Activated CD4-positive, alpha-beta T cell treated with anti-CD3 and anti-CD28 coated beads, Interleukin-2, amount 50 U/mL, for 1 hour (primary cell): ENCODE results near the gene ABCC4.
"Not testable (repeated sequence)": the region's sequence is repeated elsewhere in the genome, so short reads cannot be mapped to it uniquely, and the experiment has no call there.

Experiments used
- DNase-seq: peaks from one replicate; pipeline ENCODE4 v3.0.0-alpha.2; 2020

ABCC4 gene

GRCh38 chr13:95226476-95226875 is 74.8 kb downstream of the ABCC4 start:
- DNase-seq: no peak

GRCh38 chr13:95226050-95226449 is 75.2 kb downstream of the ABCC4 start:
- DNase-seq: no peak

GRCh38 chr13:95224064-95224463 is 77.2 kb downstream of the ABCC4 start:
- DNase-seq: no peak

GRCh38 chr13:95222733-95223018 is 78.6 kb downstream of the ABCC4 start:
- DNase-seq: no peak

GRCh38 chr13:95221971-95222732 is 79.1 kb downstream of the ABCC4 start:
- no peak for DNase-seq

GRCh38 chr13:95220611-95221010 is 80.6 kb downstream of the ABCC4 start:
- DNase-seq: no peak

GRCh38 chr13:95217920-95218830 is 83.1 kb downstream of the ABCC4 start:
- no peak for DNase-seq

GRCh38 chr13:95216182-95216581 is 85.1 kb downstream of the ABCC4 start:
- DNase-seq: no peak

GRCh38 chr13:95212983-95213850 is 88.0 kb downstream of the ABCC4 start:
- DNase-seq: no peak

- DNase-seq: no peak
Measured at GRCh38 chr13:95209109-95209508, 92.1 kb downstream of the ABCC4 start.

- no peak for DNase-seq
Measured at GRCh38 chr13:95207769-95208366, 93.4 kb downstream of the ABCC4 start.

GRCh38 chr13:95206116-95206515 is 95.1 kb downstream of the ABCC4 start:
- DNase-seq: no peak

- DNase-seq: no peak
Measured at GRCh38 chr13:95204231-95204765, 97.0 kb downstream of the ABCC4 start.

GRCh38 chr13:95201814-95202651 is 99.2 kb downstream of the ABCC4 start:
- DNase-seq: no peak

- not testable (repeated sequence) for DNase-seq
Measured at GRCh38 chr13:95200386-95200957, 100.8 kb downstream of the ABCC4 start.

GRCh38 chr13:95199896-95200295 is 101.4 kb downstream of the ABCC4 start:
- no peak for DNase-seq

GRCh38 chr13:95198606-95199005 is 102.6 kb downstream of the ABCC4 start:
- DNase-seq: not testable (repeated sequence)

- DNase-seq: no peak
Measured at GRCh38 chr13:95197548-95197947, 103.7 kb downstream of the ABCC4 start.

- DNase-seq: no peak
Measured at GRCh38 chr13:95195146-95195545, 106.1 kb downstream of the ABCC4 start.

- DNase-seq: no peak
Measured at GRCh38 chr13:95193509-95194230, 107.6 kb downstream of the ABCC4 start.
